ENCODE data around the gene RIPOR1.

DNA sequence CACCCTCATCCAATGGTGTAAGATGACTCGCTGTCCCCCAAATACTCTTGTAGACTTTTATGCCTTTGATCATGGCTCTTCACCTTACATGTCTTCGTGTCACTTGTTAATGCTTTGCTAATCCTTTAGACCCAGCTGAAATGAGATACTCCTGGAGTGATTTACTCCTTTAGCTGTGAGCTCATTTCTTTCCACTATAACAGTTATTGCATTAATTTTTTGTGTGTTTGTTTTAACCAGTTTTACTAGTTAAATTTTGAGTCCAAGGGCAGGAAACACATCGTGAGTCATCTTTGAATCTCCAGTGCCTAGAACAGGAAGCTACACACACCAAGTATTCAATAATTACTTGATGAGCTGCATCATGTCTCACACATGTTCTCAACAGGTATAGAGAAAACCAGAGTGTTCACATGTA is 27.2 kb downstream of the RIPOR1 start:
- TF ChIP-seq CTCF (IDR thresholded peaks at IDR 0.05; ENCODE audit: insufficient read depth, low read depth, low read length) (no peak), EZH2 (IDR thresholded peaks at IDR 0.05; ENCODE audit: insufficient read depth, low read length) (no peak)
